Measurements from ENCODE around the gene ARFGEF3.

Gene ARFGEF3

DNA sequence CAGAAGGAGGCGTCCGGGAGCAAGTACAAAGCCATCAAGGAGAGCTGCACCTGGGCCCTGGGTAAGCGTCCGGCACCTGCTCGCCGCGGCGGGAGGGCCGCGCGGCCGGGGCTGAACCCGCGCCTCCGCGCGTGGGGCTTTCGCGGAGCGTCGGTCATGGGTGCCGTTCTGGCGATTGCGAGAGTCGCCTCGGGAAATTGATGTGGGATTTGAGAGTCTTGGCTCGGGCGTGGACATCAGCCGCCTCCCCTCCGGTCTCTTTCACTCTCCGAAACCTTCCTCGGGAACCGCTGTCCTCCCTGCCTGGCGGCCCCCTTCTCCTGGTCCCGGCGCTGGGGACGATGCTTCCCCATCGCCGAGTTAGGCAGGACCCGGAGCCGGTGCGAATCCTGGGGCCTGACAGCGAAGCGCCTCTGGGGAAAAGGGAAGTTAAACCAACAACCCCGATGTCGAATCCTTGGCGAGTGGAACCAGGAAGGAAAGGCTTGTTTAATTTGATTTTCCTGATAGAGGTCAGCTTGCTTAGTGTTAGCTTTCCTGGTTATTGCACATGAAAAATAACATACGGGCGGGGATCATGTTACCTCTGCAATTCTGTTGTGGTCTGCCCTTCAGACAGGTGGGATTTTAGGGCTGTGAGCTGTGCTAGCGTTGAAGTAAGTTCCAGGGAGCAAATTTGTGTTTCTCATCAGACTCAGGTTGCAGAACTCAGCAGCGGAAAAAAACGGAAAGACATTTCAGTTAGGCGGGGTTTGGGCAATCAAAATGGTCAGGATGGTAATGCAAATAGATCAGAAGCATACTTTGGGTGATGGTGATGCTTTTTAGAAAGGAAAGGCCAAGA is 594 bp downstream of the ARFGEF3 start:
- DNase-seq: peak; percentile 11

DNA sequence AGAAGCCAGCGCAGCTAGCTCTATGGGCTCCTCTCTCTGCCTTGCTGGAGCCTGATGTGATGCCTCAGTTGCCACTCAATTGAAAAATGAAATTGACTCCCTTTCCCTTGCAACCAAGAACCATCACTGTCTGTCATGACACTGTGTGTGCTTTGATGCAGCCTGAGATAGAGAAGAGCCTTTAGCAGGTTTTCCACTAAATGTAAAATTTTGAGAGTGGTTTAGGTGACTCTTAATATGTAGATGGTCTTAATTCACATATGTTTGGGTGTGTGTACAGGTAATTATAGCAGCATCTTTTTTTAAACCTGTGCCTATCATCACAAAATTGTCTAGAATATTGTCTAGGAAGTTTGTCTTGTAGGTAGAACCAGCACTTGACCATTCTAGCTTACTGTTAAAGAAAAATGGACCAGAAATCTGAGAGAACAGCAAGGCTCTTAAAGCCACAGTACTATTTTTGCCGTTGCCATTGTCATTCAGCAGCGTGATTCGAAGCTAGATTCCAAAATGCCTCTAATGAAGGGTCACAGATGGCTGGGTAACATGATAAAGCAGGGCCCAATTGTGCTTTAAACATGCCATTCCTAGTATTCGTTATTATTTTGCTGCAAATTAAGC is 1.3 kb downstream of the ARFGEF3 start:
- no peak for DNase-seq

DNA sequence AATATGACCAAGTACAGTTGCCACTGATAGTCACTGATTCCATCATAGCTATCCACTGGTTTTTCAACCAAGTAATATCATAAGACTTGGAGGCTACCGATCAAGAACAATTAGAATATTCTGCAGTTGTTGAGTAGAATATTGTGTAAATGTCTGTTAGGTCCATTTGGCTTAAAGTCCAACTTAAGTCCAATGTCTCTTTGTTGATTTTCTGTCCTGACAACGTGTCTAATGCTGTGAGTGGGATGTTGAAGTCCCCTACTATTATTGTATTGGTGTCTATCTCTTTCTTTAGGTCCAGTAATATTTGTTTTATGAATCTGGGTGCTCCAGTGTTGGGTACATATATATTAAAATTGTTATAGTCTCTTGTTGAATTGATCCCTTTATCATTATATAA is 13.9 kb downstream of the ARFGEF3 start:
- DNase-seq: no peak

DNA sequence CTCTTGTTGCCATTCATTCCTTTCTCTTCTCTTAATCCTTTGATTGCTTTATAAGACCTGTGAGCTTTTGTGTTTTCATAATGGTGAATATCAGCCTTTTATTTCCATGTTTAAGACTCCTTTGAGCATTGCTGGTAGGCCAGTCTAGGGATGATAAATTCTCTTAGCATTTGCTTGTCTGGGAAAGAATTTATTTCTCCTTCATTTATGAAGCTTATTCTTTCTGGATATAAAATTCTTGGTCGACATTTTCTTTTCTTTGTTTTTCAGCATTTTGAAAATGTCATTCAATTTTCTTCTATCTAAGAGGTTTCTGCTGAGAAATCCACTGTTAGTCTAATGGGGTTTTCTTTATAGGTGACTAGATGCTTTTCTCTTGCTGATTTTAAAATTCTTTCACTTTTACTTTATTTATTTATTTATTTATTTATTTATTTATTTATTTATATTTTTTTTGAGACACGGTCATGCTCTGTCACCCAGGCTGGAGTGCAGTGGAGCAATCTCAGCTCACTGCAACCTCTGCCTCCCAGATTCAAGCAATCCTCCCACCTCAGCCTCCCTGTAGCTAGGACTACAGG is 15.0 kb downstream of the ARFGEF3 start:
- no peak for DNase-seq

DNA sequence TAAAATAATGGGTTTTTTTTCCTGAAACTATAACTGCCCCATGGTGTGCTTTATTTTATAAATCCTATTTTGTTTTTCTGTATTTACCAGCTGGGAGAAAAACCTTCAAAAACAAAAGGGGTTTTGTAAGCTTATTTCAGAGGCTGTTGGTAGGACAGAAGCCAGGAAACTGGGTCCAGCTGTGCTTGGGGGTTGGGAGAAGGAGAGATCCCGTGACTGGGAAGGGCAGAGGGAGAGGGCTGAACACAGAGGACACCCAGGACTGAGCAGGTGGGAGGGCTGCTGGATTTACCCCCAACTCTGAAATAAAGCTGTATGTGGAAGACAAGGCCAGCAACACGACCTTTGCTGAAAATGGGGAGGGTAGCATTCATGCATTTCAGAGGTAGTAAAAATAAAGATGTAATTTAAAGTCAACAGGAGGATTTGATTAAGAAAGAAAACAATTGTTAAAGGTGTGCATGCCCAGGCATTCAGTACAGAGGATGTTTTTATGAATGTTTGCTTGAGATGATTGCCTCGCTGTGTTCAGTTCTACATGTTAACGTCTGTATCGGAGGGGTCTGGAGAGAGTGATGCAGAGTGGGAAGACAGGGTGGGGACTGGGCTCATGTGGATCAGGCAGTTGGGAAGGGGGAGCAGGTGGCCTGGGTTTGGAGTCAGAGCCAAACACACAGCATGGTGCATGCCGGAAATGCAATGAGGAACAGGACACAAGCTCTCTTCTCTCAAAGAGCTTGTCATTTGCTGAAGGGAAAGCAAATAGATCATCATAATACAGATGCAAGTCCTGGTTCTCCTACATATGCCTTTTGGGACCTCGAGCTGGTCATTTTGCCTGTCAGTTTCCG is 21.4 kb downstream of the ARFGEF3 start:
- no peak for DNase-seq

DNA sequence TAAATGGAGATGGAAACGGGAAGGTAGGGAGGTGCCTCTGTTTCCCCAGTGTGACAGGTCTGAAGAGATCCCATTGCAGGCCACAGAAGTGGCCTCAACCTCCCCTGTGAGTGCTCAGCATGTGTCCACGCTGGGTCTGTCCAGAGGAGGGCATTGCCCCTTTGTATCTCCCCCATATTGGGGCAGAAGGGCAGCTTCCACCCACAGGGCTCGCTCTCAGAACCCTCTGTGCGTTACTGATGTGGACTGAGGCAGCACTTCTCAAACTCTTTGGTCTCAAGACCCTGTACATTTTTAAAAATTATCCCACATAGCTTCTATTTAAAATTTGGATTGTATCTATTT is 22.0 kb downstream of the ARFGEF3 start:
- no peak for DNase-seq

DNA sequence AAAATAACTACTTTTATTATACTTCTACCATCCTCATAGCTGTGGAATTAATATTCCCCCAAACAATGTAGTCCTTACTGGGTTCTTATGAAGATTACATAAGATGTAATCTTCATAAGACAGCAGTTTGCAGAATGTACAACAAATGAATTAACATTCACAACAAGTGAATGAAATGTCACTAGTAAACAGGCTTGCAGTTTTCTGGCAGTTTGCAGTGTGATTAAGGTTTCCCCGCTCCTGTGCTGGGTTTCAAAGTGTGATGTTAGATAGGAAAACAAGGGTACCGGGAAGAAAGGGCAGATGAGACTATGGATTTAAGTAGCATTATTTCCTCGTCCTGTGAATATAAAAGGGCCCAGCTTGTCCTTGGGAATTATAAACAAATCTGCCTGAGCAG is 22.5 kb downstream of the ARFGEF3 start:
- DNase-seq: no peak

DNA sequence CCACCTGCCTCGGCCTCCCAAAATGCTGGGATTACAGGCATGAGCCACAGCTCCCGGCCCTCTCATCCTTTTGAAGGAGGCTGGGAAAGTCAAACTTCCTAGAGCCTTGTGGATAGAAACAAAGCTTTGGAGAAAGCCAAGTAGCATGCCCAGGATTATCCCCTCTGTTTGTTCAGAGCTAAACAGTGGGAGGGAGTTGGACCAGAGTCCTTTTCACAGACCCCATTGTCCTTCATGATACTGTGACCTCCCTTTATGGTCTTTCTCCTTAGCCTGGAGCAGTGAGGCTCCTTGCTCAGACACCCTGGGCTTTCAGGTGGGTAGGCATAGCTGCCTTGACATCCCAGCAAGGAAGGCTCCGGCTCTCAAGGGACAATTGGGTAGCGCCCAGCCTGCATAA is 25.4 kb downstream of the ARFGEF3 start:
- DNase-seq: no peak

DNA sequence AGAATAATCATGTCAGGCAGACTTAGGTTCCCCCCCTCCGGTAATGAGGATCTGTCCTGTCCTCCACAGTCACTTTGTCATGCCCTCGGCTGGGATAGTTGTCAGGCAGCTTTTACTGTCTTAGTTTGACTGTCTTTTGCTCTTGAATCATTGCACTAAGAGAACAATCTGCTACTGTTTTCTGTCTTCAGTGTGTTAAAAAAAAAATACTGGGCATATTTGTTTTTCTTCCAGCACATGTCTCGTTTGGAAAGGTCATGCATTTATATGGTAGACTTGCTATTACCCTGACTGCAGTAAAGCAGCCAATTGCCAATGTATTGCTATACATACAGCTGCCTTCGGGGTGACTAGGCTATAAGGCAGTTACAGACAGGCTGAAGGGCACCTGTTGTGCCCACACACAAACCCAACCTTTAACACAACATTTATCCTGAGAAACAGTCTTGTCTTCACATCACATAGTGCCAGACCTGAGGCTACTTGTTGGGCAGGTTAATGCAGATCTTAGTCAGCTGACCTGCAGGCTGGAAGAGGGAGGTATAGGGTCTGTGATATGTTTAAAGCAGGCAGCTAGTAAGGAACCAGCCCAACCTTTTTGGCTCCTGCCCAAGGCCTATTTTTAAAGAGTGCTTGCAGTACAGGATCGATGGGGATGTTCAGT is 26.7 kb downstream of the ARFGEF3 start:
- no peak for DNase-seq

DNA sequence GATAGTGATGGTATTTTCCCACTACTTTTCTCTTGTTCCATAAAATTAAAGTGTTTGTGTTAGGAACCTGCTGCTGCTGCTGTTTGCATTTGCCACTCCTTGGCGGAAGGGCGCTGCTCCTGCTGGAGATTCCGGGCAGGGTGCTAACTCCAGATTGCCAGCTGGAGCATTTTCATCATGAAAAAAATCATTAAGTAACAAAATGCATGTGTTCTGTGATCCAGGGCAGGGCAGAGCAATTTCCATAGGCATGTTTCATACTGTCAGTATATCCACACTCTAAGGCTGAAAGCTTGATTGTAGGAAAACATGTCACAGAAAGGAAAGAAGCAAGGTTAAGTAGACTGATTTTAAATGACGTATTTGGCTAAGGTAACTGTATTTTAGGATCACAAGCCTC is 32.5 kb downstream of the ARFGEF3 start:
- DNase-seq: no peak

DNA sequence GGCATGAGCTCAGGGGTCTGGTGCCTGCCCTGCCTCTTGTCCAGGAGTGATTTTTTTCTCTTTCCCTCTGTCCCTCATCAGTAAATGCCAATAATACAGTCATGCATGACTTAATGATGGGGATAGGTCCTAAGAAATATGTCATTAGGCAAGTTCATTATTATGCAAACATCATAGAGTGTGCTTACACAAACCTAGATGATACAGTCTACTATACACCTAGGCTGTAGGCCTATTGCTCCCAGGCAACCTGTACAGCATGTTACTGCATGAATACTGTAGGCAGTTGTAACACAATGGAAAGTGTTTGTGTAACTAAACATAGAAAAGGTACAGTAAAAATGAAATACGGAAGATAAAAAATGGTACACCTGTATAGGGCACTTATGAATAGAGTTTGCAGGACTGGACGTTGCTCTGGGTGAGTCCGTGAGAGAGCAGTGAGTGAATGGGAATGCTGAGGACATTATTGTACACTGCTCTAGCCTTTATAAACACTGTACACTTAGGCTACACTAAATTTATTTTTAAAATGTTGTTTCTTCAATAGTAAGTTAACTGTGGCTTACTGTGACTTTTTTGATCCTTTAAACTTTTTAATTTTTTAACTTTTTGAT is 34.5 kb downstream of the ARFGEF3 start:
- DNase-seq: no peak

DNA sequence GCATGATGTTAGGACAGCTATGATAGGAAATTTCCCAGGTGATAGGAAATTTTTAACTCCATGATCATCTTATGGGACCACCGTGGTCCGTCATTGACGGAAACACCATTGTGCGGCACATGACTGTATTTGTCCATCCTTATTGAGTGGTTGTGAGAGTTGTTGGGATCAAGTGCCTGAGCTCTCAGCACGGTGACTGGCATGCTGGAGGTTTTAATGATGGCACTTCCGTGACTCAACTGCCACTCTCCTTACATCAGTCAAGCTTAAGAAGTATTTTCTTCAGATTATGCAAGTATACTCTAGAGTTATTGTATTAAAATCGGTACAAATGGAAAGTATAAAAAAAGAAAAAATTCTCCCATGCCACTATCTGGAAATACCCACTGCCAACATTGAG is 35.8 kb downstream of the ARFGEF3 start:
- DNase-seq: no peak

DNA sequence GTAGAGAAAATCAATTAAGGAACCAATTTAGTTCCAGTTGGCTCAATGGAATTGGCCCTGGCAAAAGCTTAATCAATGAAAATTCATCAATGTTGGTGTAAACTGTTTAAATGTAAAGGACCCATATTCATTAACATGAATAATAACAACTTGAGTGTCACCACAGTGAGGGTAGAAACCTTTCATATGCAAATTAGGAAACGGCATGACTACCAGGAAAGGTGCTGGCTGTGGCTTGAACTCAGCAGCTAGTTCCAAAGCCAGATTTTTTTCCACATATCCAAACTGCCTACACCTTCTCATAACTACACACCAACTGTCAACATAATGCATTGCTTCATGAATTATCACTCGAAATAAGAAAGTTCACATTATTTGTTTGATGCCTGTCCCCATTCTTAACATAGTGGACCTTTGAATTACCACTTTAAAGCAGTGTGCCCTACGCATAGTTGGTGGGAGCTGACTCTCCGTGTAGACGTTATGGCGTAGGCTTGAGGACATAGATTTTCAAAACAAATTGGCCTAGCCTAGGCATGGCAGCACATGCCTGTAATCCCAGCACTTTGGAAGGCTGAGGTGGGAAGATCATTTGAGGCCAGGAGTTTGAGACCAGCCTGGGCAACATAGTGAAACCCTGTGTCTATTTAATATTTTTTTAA is 36.8 kb downstream of the ARFGEF3 start:
- DNase-seq: no peak

DNA sequence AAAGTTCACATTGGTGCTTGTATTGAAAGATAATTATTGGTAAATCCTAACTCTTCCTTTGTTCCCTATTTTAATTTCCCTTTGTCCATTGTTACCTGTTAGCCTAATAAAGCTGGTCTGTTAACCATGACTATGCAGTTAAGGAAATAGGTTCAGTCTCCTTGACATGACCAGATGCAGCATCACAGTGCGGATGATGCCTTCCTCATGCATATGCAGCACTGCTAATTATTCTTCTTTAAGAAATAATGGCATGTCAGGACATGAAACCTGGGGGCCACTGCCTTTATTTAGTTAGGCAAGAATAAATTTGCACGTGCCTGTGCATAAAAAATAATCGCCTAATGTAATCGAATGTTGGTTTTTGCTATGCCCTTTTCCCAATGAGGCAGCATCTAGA is 40.1 kb downstream of the ARFGEF3 start:
- no peak for DNase-seq

DNA sequence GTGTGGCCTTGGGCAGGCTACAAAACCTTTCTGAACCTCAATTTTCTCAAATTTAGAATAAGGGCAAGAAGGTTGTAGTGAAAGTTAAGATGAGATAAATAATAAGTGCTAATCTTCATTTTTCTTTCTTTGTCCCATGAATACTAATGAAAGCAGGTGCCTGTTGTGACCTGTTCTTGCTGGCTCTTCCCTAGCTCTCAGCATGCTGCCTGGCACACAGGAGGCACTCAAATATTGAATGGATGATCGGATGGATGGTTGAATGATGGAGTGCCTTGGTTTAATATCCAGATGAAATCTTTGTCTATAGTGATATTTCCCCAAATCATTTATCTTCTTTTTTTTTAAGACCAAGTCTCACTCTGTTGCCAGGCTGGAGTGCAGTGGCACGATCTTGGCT is 41.6 kb downstream of the ARFGEF3 start:
- DNase-seq: no peak

DNA sequence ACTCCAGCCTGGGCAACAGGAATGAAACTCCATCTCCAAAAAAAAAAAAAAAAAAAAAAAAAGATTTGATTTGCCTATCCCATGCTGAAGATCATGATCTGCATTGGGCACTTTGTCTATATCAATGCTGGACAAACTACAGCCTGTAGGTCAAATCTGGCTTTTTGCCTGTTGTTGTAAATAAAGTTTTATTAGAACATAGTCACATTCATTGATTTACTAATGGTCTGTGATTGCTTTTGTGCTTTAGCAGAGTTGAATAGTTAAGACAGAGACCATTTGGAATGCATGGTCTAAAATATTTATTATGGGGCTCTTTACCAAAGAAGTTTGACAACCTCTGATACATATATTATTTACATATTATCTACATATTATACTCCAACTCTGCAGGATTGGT is 42.6 kb downstream of the ARFGEF3 start:
- DNase-seq: no peak

DNA sequence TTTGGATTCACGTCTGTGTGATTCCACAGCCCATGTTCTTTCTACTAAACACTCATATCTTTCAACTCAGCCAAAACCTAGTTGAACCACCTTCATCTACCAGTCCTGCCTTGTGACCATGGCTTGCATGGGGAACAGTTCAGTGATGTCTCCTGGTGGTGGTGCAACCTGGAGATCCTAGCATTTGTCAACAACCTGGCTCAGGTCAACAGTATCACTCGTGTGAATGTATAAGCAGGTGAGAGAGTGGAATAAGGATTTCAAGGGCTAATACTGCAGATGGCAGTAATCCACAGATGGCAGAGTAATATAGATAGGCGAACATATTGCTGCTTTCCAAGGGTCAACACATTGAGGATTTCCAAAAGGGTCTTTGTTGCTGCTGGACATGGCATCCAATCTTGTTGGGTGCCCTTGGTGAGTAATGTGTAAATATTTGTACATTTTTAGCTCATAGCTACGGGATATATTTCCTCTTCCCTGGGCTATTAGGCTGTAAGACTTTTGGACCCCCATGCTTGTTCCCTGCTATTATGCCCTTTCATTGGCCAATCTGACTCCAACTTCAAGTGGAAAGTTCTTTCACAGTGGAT is 43.1 kb downstream of the ARFGEF3 start:
- no peak for DNase-seq

DNA sequence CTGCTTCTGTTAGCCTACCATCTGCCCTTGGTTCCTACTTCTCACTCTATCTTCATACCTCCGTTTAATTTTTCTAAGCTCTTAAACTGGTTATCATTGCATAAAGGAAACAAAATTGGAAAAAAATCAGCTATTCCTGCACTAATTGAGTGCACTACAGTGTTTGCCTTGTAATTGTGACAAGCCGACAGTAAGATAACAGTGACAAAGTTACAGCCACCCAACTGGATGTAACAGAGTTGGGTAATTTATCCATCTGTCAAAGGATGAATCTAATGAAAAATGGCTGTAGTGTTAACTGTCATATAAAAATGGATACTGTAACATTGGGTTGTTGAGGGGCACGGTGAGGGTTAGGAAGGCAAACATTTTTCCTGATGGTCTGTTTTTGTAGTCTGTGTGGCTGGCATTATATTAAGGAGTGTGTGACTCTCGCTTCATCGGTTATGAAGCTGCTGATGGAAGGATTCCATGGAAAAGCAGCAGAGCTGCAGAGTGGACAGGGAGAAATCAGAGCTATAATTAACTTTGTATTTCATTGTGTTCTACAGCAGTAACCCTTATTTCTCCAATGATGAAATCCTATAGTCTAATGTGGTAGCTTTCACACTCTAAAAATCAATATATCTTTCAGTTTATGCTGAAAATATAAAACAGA is 43.8 kb downstream of the ARFGEF3 start:
- no peak for DNase-seq

DNA sequence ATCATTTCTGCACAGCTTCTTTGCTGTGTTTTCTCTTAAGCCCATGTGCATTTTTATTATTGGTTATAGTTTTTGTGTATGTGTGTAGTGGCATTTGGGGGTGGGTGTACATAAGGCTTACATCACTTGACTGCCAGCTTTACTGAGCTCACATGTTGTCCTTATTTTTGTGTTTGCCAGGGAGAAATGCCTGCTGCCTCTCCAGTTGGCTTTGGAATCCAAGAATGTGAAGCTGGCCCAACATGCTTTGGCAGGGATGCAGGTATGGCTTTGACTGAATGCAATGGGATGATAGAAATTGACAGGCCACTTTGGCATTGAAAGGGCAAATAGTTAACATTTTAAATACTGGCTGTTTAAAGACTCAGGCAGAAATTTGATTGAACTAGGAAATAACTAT is 45.1 kb downstream of the ARFGEF3 start:
- no peak for DNase-seq

DNA sequence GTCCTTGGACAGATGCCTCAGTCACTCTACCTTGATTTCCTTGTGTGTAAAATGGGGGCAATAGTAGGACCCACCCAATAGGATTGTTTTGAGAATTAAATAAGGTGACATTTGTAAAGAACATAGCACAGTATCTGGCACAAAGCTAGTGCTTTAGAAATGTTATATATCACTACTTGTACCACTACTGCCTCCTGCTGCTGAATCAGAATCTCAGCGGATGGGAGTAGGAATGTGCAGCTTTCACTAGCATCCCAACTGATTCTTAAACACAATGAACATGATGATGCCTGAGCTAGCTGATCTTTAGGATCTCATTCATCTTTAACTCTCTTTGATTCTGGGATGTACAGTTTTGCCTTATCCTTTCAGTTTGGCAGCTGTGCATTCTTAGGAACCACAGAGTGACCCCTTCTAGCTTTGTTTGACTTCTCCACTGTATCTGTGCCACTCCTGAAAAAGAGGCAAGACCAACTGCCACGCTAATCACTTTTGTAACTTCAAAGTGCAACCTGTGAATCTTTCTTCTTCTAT is 49.4 kb downstream of the ARFGEF3 start:
- no peak for DNase-seq

DNA sequence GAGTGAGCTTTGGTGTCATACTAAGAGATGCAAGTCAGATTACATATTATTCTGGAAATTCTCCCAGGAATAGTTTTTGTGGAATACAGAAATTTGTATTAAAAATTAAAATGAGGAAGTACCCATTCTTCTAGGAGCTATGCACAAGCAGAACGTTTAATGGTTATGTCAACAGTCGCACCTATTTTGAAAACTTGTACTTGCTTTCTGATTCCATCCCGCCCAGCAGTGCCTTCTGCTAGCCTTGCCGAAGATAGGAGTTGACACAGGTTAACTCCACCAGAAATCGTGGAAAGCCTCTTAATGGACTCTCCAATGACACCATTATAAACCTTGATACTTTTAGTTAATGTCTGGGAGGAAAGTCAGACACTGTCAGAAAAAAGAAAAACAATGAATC is 49.9 kb downstream of the ARFGEF3 start:
- no peak for DNase-seq
